Mucosa of gallbladder (tissue), 1 donor: Measurements from ENCODE around the gene PLEKHH1. TPM values are rescaled to one million over a fixed set of nuclear protein-coding genes. Genes with fewer than 3 reads are reported as not detected.

Source experiments
- DNase-seq: peaks from one replicate; pipeline ENCODE4 v3.0.0-alpha.2; 2020; ENCODE audit warnings: low spot score
- total RNA-seq: library from RNA; stranded (reverse); gene quantifications from one replicate; pipeline ENCODE4 v1.2.1, GENCODE V29; 2021
- donor health status: DM: no; HTN: no; CAD: no.

PLEKHH1 gene
- total RNA-seq, 1 donor from 2014 or later: 35.6 TPM

GRCh38 chr14:67630186-67630585 lies 97.1 kb downstream of the PLEKHH1 start:
- no peak for DNase-seq

DNA sequence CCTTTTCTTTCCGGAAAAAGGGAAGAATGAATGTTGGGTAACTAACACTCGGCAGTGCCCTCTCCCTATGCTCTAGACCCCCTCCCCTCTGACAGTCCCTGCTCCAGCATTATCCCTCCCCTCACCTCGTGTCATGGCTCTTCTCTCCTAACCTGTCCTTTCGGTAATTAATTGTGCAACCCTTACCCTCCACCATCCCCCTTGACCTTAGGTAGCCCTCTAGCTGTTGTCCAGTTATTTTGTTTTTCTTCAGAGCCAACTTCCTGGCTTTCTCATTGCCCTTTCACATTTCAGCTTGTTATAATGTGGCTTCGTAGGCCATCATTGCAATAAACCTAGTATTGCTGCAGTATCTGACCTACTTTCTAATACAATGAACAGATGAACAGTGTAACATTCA lies 97.8 kb downstream of the PLEKHH1 start:
- DNase-seq: no peak

- no peak for DNase-seq
These were observed 100.5 kb downstream of the PLEKHH1 start for GRCh38 chr14:67633451-67634147.

DNA sequence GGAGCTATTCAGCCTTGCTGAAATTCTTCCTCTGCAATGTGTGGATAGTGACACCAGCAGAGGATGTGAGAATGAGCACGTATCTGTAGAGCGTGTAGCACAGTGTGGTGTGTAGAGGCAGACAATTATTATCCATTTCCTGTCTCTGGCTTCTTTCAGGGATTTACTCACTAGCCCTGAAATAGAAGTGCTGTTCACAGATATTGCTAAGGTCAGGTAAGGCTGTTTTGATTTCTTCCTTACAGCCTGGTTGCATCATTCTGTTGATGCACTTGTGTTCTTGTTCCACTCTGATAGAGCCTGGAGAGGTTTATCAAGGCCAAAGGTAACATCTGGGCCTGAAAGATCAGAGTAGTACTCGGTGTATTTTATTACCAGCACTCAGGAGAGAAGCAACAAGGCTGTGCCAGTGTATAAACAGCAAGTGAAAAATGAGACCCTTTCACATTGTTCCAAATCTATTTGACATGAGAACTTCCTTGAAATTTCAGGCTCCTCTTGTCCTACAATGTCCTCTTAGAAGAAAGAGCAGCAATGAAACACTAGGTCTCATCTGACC lies 103.3 kb downstream of the PLEKHH1 start:
- DNase-seq: no peak

DNA sequence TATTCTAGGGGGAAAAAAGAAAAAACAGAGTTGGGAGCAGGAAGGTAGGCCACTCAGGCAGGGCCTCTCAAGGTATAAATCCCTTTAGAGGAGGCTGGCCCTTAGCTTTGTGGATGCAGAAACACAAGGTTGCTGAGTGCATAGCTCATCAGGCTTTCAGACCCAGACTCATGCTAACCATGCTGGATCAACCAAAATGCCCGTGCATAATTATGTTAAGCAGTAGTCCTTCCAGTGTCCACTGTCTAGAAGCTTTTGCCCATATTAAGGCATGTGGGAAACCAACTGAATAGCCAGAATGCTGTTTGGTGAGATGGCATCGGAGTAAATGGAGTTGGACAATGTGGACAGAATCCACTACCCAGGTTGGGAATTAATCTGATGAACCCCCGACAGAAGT lies 105.6 kb downstream of the PLEKHH1 start:
- DNase-seq: no peak

Other genes with a start within 250 kb of the PLEKHH1 start
- gene ATP6V1D, start 173.5 kb upstream of the PLEKHH1 start, total RNA-seq: 69.1 TPM
- gene EIF2S1, start 173.0 kb upstream of the PLEKHH1 start, total RNA-seq: 75.1 TPM
- 10.5 TPM for gene PLEK2, start 121.1 kb upstream of the PLEKHH1 start, total RNA-seq
- gene TMEM229B, start 44.6 kb upstream of the PLEKHH1 start, total RNA-seq: 33.2 TPM
- gene PIGH, start 67.0 kb downstream of the PLEKHH1 start, total RNA-seq: 41.5 TPM
- gene ARG2, start 86.6 kb downstream of the PLEKHH1 start, total RNA-seq: 9.5 TPM
- gene VTI1B, start 141.3 kb downstream of the PLEKHH1 start, total RNA-seq: 108 TPM
- gene RDH11, start 162.5 kb downstream of the PLEKHH1 start, total RNA-seq: 222 TPM
- 166 TPM for gene RDH12, start 168.6 kb downstream of the PLEKHH1 start, total RNA-seq